ENCODE results near the gene HPSE2. TPM values are rescaled to one million over a fixed set of nuclear protein-coding genes. Genes with fewer than 3 reads are reported as not detected.
"Not testable (repeated sequence)": the region's sequence is repeated elsewhere in the genome, so short reads cannot be mapped to it uniquely, and the experiment has no call there.

Gene HPSE2
- polyA plus RNA-seq, 1 experiment, result not detected

DNA sequence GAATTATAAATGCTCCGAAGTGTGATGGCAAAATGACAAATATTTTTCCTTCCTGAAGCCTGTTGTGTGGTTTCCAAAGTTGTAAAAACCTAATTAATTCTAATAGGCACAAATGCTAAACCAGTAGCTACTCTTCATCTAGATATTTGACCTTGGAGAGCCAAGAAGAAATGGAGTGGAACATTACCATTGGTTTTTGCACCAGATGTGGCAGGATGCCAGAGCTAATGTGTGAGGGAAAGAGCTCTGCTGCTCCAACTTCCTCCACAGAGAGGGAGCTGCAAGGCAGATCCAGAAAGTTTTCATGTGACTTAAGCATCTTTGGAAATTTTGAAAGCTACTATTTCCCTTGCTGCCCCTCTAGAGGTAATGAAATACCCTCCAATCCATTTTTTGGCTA is 723.8 kb downstream of the HPSE2 start:
- CTCF ChIA-PET, result no interaction called here

DNA sequence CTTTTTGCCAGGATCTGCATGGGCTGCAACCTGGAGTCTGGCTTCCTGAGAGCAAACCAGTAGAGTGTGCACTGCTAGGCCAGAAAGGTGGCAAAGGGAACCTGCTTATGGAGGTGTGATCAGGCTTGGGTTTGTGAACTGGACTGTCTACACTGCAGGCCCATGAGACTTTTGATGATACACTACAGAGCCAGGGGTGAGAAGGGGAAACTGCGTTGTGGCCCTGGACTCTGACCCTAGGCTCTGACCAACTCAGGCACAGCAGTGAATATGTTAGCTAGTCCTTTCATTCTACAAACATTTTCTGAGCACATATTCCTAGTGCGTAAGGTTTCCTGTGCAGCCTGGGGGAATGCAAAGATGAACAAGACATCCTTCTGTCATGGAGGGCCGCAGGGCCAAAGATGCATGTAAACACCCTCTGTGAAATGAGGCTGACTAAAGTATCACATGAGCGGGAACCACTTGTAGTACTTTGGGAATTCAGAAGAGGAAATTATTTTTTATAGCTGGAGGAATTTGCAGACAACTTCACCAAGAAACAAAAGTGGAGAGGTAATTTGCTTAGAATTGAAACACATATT is 725.1 kb downstream of the HPSE2 start:
- CTCF ChIA-PET, result no interaction called here
- POLR2A ChIA-PET, result interaction anchor here (0.5 kb wide), 1 partner anchor 37 kb away, joined by 3 read pairs; no protein-coding TSS in a partner anchor
- H3K27ac ChIP-seq (ENCODE audit: low read depth, low read length), result no peak overlapping the region
- DNase-seq (ENCODE audit: low read depth, low spot score), result no peak
- TF ChIP-seq, protein P1, sequence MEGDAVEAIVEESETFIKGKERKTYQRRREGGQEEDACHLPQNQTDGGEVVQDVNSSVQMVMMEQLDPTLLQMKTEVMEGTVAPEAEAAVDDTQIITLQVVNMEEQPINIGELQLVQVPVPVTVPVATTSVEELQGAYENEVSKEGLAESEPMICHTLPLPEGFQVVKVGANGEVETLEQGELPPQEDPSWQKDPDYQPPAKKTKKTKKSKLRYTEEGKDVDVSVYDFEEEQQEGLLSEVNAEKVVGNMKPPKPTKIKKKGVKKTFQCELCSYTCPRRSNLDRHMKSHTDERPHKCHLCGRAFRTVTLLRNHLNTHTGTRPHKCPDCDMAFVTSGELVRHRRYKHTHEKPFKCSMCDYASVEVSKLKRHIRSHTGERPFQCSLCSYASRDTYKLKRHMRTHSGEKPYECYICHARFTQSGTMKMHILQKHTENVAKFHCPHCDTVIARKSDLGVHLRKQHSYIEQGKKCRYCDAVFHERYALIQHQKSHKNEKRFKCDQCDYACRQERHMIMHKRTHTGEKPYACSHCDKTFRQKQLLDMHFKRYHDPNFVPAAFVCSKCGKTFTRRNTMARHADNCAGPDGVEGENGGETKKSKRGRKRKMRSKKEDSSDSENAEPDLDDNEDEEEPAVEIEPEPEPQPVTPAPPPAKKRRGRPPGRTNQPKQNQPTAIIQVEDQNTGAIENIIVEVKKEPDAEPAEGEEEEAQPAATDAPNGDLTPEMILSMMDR (IDR thresholded peaks at IDR 0.05; ENCODE audit: low read depth, low read length), result no peak
- H3K9me3 ChIP-seq (ENCODE audit: control insufficient read depth, insufficient read depth, low read length), result no peaks in the 10 kb centered on the region
- no peaks in the 10 kb centered on the region for H3K27me3 ChIP-seq (ENCODE audit: control insufficient read depth, insufficient read depth, low read length)
- H3K4me3 ChIP-seq (ENCODE audit: low read depth, low read length), result no peak overlapping the region

More for the DNA sequence above, 723.8 kb downstream of the HPSE2 start:
- TF ChIP-seq, protein P1 (IDR thresholded peaks at IDR 0.05; ENCODE audit: low read depth, low read length), result no peak
- POLR2A ChIA-PET, result no interaction called here
- no peaks in the 10 kb centered on the region for H3K9me3 ChIP-seq (ENCODE audit: control insufficient read depth, insufficient read depth, low read length)
- H3K27me3 ChIP-seq (ENCODE audit: control insufficient read depth, insufficient read depth, low read length), result no peaks in the 10 kb centered on the region
- DNase-seq (ENCODE audit: low read depth, low spot score), result no peak
- H3K4me3 ChIP-seq (ENCODE audit: low read depth, low read length), result no peak overlapping the region
- H3K27ac ChIP-seq (ENCODE audit: low read depth, low read length), result no peak overlapping the region

DNA sequence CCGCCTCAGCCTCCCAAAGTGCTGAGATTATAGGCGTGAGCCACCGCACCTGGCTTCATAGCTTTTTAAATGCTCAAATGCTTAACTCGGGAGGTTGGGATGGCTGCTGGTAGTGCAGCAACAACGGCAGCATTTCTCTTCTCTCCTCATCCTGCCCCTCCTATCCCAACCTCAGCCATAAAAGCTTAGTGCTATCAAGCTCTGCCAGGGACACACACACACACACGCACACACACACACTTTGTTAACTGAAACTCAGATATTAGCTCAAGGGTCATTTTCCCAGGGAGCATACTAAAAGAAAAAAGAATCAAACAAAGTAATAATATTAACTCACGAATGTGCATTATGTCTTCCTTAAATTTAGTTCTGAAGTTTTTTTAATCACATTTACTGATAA is 725.9 kb downstream of the HPSE2 start:
- TF ChIP-seq, protein P1 (IDR thresholded peaks at IDR 0.05; ENCODE audit: low read depth, low read length), result no peak
- Histone ChIP-seq H3K27me3 (ENCODE audit: control insufficient read depth, insufficient read depth, low read length) (no peaks in the 10 kb centered on the region), H3K9me3 (ENCODE audit: control insufficient read depth, insufficient read depth, low read length) (no peaks in the 10 kb centered on the region), H3K27ac (ENCODE audit: low read depth, low read length) (no peak overlapping the region), H3K4me3 (ENCODE audit: low read depth, low read length) (no peak overlapping the region)
- ChIA-PET POLR2A (no interaction called here), CTCF (no interaction called here)
- no peak for DNase-seq (ENCODE audit: low read depth, low spot score)

DNA sequence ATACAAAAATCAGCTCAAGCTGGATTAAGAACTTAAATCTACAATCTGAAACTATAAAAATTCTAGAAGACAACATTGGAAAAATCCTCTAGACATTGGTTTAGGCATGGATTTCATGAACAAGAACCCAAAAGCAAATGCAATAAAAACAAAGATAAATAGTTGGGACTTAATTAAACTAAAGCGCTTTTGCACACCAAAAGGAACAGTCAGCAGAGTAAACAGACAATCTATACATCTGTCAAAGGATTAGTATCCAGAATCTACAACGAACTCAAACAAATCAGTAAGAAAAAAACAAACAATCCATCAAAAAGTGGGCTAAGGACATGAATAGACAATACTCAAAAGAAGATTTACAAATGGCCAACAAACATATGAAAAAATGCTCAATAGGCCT is 733.1 kb downstream of the HPSE2 start:
- H3K27me3 ChIP-seq (ENCODE audit: control insufficient read depth, insufficient read depth, low read length); DNase-seq (ENCODE audit: low read depth, low spot score); H3K4me3 ChIP-seq (ENCODE audit: low read depth, low read length); H3K27ac ChIP-seq (ENCODE audit: low read depth, low read length); POLR2A ChIA-PET; H3K9me3 ChIP-seq (ENCODE audit: control insufficient read depth, insufficient read depth, low read length); CTCF ChIA-PET: not testable (repeated sequence)

DNA sequence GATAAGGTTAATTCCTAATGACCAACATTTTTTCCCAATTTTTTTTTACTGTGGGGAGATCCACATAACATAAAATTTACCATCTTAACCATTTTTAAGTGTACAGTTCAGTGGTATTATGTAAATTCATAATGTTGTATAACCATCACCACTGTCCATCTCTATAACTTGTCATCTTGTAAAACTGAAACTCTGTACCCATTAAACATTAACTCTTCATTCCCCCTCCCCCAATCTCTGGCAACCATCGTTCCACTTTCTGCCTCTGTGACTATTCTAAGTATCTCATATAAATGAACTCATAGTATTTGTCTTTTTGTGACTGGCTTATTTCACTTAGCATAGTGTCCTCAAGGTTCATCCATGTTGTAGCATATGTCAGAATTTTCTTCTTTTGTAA is 742.9 kb downstream of the HPSE2 start:
- H3K4me3 ChIP-seq (ENCODE audit: low read depth, low read length), result no peak overlapping the region
- DNase-seq (ENCODE audit: low read depth, low spot score), result no peak
- TF ChIP-seq, protein P1 (IDR thresholded peaks at IDR 0.05; ENCODE audit: low read depth, low read length), result no peak
- no peak overlapping the region for H3K27ac ChIP-seq (ENCODE audit: low read depth, low read length)
- H3K9me3 ChIP-seq (ENCODE audit: control insufficient read depth, insufficient read depth, low read length), result no peaks in the 10 kb centered on the region
- ChIA-PET POLR2A (no interaction called here), CTCF (interaction anchor here (1.6 kb wide), 1 partner anchor 25 kb away, joined by 5 read pairs; no protein-coding TSS in a partner anchor)
- no peaks in the 10 kb centered on the region for H3K27me3 ChIP-seq (ENCODE audit: control insufficient read depth, insufficient read depth, low read length)

Data from AG04450 (cell line).